Peyer's patch (tissue), 4 donors: ENCODE measurements around the gene DHX16.

ENCODE experiments used
- CTCF ChIP-seq, 6 experiments: fragments of 450-650 bp in 4 of 6; fragments of 200-600 bp in 2 of 6; sonication (generic) in 1 of 6; IDR thresholded peaks; one replicate each; pipeline ENCODE4 v1.5.1; 2017 to 2019; ENCODE audit warnings: antibody characterized with exemption in 6 of 6, mild to moderate bottlenecking in 3 of 6, moderate library complexity in 1 of 6
- POLR2A ChIP-seq, 2 donors: fragments of 450-650 bp; IDR thresholded peaks; one replicate each; pipeline ENCODE4 v1.5.1; 2017; ENCODE audit warnings: antibody characterized with exemption in 2 of 2, mild to moderate bottlenecking in 2 of 2, moderate library complexity in 2 of 2

- TF ChIP-seq CTCF (IDR thresholded peaks at IDR 0.05) (no peak), POLR2A (IDR thresholded peaks at IDR 0.05) (no peak)
Observed at GRCh38 chr6:30655743-30656094, 17.1 kb downstream of the DHX16 start.
